SK-N-SH (cell line): ENCODE measurements around the gene MAPK9.

Experiments
- CTCF ChIP-seq: fragments of 200-600 bp; sonication (generic); IDR thresholded peaks from 2 replicates; pipeline ENCODE4 v1.6.1; 2017; ENCODE audit warnings: antibody characterized with exemption, mild to moderate bottlenecking, moderate library complexity
- RAD21 ChIP-seq: IDR thresholded peaks from 2 replicates; pipeline ENCODE4 v1.6.1; 2012; ENCODE audit warnings: mild to moderate bottlenecking, low read length
- RFX5 ChIP-seq: IDR thresholded peaks from 2 replicates; pipeline ENCODE4 v1.6.1; 2012; ENCODE audit warnings: mild to moderate bottlenecking, improper control_type of control experiment, low read length
- SMC3 ChIP-seq: IDR thresholded peaks from 2 replicates; pipeline ENCODE4 v1.6.1; 2012; ENCODE audit warnings: low read depth, low read length, improper control_type of control experiment

GRCh38 chr5:180234271-180234670 lies 57.6 kb downstream of the MAPK9 start:
- no peak for TF ChIP-seq CTCF
- TF ChIP-seq RAD21: no peak
- no peak for TF ChIP-seq RFX5
- no peak for TF ChIP-seq SMC3
